Measurements from ENCODE around the gene STOML3.

STOML3 gene

GRCh38 chr13:38921081-38921480 is 69.5 kb downstream of the STOML3 start:
- Mint-ChIP-seq H3K27ac (no peak overlapping the region), H3K4me1 (no peaks in the 10 kb centered on the region), H3K4me3 (no peak overlapping the region), H3K9me3 (no peaks in the 10 kb centered on the region), H3K27me3 (peaks cover 21 to 42% of the 10 kb centered on the region in 2 donors), H3K36me3 (no peaks in the 10 kb centered on the region)
- no peak for DNase-seq
- no peak for ATAC-seq (replicated peaks)
